Dendritic cell treated with granulocyte-macrophage colony-stimulating factor and Interleukin-4, amounts not matched to agents 40 ng/mL and 50 ng/mL, for 4 days (primary cell): ENCODE results near the gene TBCD.

Experiments
- H3K27ac Mint-ChIP-seq: one replicate; pipeline ENCODE4 v1.8.0; 2022; ENCODE audit warnings: mild to moderate bottlenecking, mixed read lengths
- H3K27me3 Mint-ChIP-seq: one replicate; pipeline ENCODE4 v1.8.0; 2022; ENCODE audit warnings: mild to moderate bottlenecking, mixed read lengths
- H3K36me3 Mint-ChIP-seq: one replicate; pipeline ENCODE4 v1.8.0; 2022; ENCODE audit warnings: low read depth, mixed read lengths
- H3K4me1 Mint-ChIP-seq: one replicate; pipeline ENCODE4 v1.8.0; 2022; ENCODE audit warnings: low read depth, mixed read lengths
- H3K4me3 Mint-ChIP-seq: one replicate; pipeline ENCODE4 v1.8.0; 2022; ENCODE audit warnings: mild to moderate bottlenecking, moderate library complexity, mixed read lengths
- H3K9me3 Mint-ChIP-seq: one replicate; pipeline ENCODE4 v1.8.0; 2022; ENCODE audit warnings: mixed read lengths
- intact Hi-C: fragments of 100-400 bp; cut with micrococcal nuclease; formaldehyde crosslinking; loops from one replicate; pipeline ENCODE4 v1.15.0; 2022

Gene TBCD

DNA sequence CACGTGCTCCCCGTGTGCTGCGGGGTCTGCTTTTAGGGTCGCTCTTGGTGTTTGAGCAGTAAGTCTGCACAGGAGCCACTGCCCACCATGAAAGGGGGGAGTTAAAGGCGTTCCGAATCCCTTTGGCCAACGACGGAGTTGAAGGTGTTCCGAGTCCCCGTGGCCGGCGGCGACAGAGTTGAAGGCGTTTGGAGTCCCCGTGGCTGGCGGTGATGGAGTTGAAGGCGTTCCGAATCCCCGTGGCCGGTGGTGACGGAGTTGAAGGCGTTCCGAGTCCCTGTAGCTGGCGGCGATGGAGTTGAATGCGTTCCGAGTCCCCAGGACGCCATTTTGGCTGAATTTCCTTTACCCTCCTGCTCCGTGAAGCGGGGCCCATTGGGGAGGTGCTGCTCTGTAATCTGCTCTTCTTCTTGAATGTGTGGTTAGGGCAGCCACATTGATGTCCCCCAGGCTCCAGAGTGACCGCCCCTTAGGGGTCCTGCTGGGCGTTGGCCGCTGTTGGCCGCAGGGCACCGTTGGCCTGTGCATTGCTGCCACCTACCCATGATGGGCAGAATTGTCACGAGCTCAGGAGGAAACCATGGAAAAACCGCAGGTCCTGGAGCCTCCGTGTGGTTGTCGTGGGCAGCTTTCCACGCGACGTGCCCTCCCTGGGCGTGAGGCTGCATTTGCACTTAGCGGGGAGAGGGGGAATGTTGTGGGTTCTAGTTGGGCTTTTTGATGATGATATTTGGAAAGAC lies 161.6 kb downstream of the TBCD start:
- Mint-ChIP-seq H3K4me1 (peaks cover 47% of the 10 kb centered on the region), H3K27ac (peak overlapping the region; percentile 45), H3K36me3 (peaks cover 64% of the 10 kb centered on the region), H3K9me3 (no peaks in the 10 kb centered on the region), H3K27me3 (no peaks in the 10 kb centered on the region), H3K4me3 (no peak overlapping the region)
- intact Hi-C loops, result loop anchor here (5.0 kb wide), 1 partner anchor 131 kb away; no protein-coding TSS in a partner anchor

DNA sequence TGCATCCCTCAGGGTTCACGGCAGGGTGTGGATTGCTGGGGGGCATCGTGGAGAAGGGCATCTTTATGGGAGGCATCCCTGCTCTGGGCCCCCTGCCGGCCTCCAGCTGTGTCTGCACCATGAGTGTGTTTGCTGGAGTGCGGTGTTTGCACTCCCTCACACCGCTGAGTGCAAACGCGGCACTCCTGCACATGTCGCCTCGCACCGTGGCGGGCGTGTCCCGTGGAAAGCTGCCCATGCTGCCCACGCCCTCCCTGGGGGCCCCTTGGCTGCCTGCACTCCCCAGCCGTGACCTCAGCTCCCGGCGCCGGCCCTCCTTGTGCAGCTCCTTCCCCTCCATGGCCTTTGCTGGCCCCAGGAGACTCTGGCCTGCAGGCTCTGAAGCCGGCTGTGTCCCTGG lies 162.5 kb downstream of the TBCD start:
- Mint-ChIP-seq H3K27ac (no peak overlapping the region), H3K36me3 (peaks cover 63% of the 10 kb centered on the region), H3K9me3 (no peaks in the 10 kb centered on the region), H3K4me3 (no peak overlapping the region), H3K27me3 (no peaks in the 10 kb centered on the region), H3K4me1 (peaks cover 47% of the 10 kb centered on the region)
- intact Hi-C loops, result loop anchor here (5.0 kb wide), 1 partner anchor 132 kb away; no protein-coding TSS in a partner anchor

DNA sequence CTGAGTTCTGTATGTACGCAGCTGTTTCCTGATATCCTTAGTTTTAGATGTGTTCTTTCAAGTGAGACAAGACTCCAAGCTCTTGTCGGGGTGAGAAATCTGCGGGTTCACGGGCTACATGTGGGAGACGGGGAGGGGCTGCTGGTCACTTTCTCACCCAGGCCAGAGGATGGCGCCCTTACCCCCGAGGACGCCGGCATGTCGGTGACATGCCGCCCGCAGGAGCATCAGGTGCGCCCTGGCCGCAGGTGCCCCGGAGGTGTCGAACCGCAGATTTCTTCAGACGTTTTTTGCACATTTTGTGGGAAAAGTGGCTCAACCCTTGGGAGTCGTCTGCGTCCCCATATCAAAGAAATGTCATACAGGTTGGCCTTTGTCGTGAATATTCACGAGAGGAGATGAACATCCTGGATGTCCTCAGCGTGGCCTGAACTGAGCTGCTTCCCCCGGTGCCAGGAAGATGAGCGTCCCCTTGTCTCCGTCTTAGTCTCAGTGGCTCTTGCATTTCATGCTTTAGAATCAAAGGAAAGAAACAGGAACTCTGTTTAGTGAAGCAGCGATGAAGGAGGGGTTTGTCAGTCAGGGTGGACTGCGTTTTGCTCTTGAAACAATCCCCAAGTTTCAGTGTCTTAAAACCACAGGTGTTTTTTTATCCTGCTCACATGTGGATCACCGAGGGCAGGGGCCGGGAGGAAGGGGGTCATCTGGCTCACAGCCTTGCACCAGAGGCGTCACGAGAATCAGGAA lies 163.3 kb downstream of the TBCD start:
- Mint-ChIP-seq H3K4me1 (peaks cover 45% of the 10 kb centered on the region), H3K9me3 (no peaks in the 10 kb centered on the region), H3K27ac (peak overlapping the region; percentile 46), H3K27me3 (no peaks in the 10 kb centered on the region), H3K36me3 (peaks cover 64% of the 10 kb centered on the region), H3K4me3 (no peak overlapping the region)
- intact Hi-C loops, result no loop called here

DNA sequence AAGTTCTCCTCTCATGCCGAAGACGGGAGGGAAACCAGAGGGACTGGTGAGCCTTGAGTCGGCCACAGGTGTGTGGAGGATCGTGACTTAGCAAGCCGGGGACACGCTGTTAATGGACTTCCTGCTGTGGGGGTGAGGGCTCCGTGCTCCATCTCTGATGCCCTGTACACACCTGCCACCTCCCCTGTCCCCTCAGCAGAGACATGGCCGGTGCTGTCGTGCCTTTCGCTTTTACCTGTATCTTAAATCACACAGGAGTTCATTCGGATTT lies 163.8 kb downstream of the TBCD start:
- Mint-ChIP-seq H3K4me3 (no peak overlapping the region), H3K36me3 (peaks cover 64% of the 10 kb centered on the region), H3K27me3 (no peaks in the 10 kb centered on the region), H3K27ac (no peak overlapping the region), H3K9me3 (no peaks in the 10 kb centered on the region), H3K4me1 (peaks cover 40% of the 10 kb centered on the region)
- intact Hi-C loops, result no loop called here

DNA sequence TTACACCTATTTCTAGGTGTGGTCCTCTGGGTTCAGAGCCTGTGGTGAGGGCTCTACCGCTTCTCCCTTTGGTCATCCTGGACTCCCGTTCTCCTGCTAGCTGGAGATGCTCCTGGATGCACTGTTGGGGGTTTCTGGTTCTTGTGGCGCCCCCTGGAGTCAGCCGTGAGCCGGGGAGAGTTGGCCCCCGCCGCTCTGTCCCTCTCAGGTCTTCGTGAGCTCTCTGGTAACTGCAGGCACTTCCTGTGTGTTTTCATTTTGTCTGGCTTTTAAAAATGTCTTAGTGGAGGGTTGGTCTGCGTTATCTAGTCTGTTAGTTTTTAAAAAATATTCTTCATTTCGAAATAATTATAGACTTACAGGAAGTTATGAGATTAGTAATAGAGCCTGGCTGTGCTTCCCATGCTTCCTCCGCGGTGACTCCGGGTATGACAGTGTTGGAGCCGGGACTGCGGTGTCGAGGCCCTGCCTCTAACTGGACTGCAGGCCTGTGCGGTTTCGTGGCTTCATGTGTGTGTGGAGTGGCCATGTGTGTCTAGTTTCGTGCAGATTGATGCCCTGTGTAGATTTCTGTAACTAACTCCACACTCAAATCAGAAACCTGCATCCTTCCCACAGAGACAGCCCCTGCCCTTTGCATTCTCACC lies 166.0 kb downstream of the TBCD start:
- Mint-ChIP-seq H3K9me3 (no peaks in the 10 kb centered on the region), H3K27me3 (no peaks in the 10 kb centered on the region), H3K27ac (peak overlapping the region; percentile 34), H3K36me3 (peaks cover 80% of the 10 kb centered on the region), H3K4me1 (peaks cover 18% of the 10 kb centered on the region), H3K4me3 (no peak overlapping the region)
- intact Hi-C loops, result no loop called here

DNA sequence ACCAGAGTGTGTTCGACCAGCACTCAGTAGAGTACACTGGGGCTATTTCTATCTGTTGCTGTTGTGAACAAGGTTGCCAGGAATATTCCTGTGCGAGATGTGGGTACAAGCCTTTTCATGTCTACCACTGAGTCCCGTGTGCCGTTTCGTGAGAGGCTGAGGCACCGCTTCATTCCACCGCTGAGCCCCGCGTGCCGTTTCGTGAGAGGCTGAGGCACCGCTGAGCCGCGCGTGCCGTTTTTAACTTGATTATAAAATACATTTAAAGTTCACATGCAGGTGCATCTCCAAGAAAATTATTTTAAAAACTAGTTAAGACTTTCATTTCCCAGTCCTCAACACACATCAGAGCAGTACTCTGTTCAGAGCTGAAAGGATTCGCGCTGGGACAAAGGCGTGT lies 166.6 kb downstream of the TBCD start:
- Mint-ChIP-seq H3K27me3 (no peaks in the 10 kb centered on the region), H3K36me3 (peaks cover 81% of the 10 kb centered on the region), H3K4me1 (peaks cover 12% of the 10 kb centered on the region), H3K4me3 (no peak overlapping the region), H3K9me3 (no peaks in the 10 kb centered on the region), H3K27ac (peak overlapping the region; percentile 34)
- intact Hi-C loops, result no loop called here

DNA sequence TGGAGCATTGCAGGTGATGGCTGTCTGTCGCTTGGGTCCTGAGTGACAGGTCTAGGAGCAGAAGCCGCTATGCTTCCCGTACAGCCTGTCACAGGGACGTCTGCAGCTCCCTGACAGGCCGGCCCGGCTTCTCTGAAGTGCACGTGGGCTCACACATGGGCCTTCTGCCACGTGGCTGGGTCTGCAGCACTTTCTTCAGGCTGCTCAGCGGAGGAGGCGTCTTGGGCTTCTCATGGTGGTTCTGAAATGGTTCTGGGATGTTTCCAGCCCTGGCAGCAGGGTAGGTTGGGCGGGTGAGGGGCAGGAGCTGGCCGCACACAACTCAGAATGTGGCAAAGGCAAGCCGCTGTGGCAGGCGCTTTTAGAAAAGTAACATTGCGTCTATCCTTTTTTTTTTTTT lies 168.3 kb downstream of the TBCD start:
- Mint-ChIP-seq H3K9me3 (no peaks in the 10 kb centered on the region), H3K36me3 (peaks cover 79% of the 10 kb centered on the region), H3K27ac (no peak overlapping the region), H3K27me3 (no peaks in the 10 kb centered on the region), H3K4me3 (no peak overlapping the region), H3K4me1 (peaks cover 8% of the 10 kb centered on the region)
- intact Hi-C loops, result no loop called here

DNA sequence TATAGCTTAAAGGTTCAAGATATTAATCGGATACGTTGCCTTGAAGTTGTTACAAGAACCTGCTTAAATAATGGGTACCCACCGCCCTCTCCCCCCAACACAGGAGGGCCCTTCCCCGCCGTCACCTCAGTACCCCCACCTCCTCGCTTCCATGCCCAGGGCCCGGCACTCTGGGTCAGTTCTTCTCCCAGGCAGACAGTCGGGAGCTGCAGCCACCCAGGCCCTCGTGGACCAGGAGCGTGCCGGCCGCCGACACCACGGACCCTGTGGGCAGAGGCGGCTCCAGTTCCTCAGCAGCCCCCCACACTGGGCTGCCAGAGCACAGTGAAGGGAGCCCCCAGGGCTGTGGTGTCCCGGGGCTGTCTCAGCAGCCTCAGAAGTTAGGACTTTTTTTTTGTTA lies 168.8 kb downstream of the TBCD start:
- Mint-ChIP-seq H3K27ac (no peak overlapping the region), H3K36me3 (peaks cover 79% of the 10 kb centered on the region), H3K27me3 (no peaks in the 10 kb centered on the region), H3K4me1 (peaks cover 8% of the 10 kb centered on the region), H3K9me3 (no peaks in the 10 kb centered on the region), H3K4me3 (no peak overlapping the region)
- intact Hi-C loops, result no loop called here

DNA sequence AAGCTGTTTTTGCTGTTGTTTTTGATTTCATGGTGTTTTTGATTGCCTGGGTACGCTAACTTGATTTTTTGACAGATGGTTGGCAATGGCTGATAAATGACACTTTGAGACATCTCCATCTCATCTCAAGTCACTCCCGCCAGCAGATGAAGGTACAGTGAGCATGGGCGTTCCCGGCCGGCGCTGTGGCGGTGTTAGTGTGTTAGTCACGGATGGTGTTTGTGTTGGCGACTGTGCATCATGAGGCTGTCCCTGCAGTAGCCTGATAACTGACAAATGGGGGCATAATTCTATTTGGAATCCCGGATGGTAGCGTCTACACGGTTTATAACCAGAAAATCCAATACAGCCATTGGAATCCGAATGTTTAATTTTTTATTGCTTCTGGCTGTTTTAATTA lies 169.6 kb downstream of the TBCD start:
- Mint-ChIP-seq H3K36me3 (peaks cover 79% of the 10 kb centered on the region), H3K27ac (no peak overlapping the region), H3K4me1 (peaks cover 8% of the 10 kb centered on the region)

DNA sequence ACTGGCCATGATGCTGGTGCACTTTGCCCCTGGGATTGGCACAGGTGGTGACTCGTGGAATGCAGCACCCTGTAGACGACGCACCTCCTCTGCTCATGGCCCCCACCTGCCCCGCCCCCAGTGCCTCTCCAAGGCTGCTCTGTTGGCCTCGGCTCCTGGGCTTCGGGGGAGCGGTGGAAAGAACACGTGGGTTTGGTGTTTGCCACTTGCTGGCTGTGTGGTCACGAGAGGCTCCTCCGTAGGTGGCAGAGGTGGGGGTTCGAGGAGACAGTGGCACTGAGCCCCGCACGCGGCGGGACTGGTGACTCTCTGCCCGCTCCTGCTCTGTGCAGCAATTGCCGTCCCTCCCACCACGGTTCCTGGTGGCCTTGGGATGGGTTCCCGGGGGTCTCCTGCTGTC lies 170.8 kb downstream of the TBCD start:
- no peak overlapping the region for H3K27ac Mint-ChIP-seq

More for the DNA sequence above, 169.6 kb downstream of the TBCD start:
- Mint-ChIP-seq H3K4me3 (no peak overlapping the region), H3K27me3 (no peaks in the 10 kb centered on the region), H3K9me3 (no peaks in the 10 kb centered on the region)
- intact Hi-C loops, result no loop called here

DNA sequence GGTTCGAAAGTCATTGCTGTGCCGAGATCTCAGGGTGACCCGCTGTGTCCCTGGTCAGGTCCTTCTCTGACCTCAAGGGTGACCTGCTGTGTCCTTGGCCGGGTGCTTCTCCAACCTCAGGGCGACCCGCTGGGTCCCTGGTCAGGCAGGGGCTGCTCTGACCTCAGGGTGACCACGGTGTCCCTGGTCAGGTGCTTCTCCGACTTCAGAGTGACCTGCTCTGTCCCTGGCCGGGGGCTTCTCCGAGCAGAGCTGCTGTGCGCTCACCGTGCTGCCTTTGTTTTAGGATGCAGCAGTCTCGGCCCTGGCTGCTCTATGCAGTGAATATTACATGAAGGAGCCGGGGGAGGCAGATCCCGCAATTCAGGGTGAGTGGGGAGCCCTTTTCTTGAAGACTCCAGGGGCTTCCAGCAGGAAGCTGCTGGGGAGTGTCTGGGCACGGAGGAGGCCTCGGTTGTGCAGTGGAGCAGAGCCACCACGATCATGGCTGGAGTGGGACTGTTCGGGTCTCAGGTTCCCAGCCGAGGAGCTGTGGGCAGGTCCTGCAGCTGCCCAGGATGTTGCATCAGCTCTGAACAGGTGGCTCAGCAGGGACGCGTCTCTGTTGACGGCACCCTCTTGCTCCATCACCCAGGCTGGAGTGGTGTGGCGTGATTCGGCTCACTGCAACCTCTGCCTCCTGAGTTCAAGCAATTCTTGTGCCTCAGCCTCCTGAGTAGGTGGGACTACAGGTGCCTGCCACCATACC lies 171.7 kb downstream of the TBCD start:
- intact Hi-C loops, result no loop called here
- peaks cover 94% of the 10 kb centered on the region for H3K36me3 Mint-ChIP-seq
- no peaks in the 10 kb centered on the region for H3K4me1 Mint-ChIP-seq
- no peaks in the 10 kb centered on the region for H3K9me3 Mint-ChIP-seq
- no peaks in the 10 kb centered on the region for H3K27me3 Mint-ChIP-seq
- H3K27ac Mint-ChIP-seq, result no peak overlapping the region
- no peak overlapping the region for H3K4me3 Mint-ChIP-seq

More for the DNA sequence above, 170.8 kb downstream of the TBCD start:
- no peaks in the 10 kb centered on the region for H3K9me3 Mint-ChIP-seq
- intact Hi-C loops, result no loop called here
- H3K4me1 Mint-ChIP-seq, result peaks cover 6% of the 10 kb centered on the region
- peaks cover 91% of the 10 kb centered on the region for H3K36me3 Mint-ChIP-seq
- H3K4me3 Mint-ChIP-seq, result no peak overlapping the region
- no peaks in the 10 kb centered on the region for H3K27me3 Mint-ChIP-seq

DNA sequence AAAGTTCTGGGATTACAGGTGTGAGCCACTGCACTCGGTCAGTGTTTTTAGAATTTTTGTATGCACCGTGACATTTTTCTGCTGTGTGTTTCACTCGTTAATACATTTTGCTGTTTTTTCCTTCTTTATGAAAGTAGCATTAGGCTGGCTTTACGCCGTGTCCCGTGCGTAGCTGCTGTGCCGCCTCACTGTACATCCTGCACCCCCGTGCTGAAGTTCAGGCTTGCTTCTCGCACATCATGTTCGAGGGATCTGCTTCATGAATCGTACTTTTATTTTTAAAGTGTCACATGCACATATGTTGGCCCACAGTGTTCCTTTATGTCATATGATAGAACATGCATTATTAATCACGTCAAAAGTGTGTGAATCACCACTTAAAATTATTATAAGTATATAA lies 172.3 kb downstream of the TBCD start:
- intact Hi-C loops, result no loop called here
- no peak overlapping the region for H3K4me3 Mint-ChIP-seq
- no peaks in the 10 kb centered on the region for H3K27me3 Mint-ChIP-seq
- peaks cover 97% of the 10 kb centered on the region for H3K36me3 Mint-ChIP-seq
- no peaks in the 10 kb centered on the region for H3K9me3 Mint-ChIP-seq
- no peaks in the 10 kb centered on the region for H3K4me1 Mint-ChIP-seq
- H3K27ac Mint-ChIP-seq, result no peak overlapping the region

DNA sequence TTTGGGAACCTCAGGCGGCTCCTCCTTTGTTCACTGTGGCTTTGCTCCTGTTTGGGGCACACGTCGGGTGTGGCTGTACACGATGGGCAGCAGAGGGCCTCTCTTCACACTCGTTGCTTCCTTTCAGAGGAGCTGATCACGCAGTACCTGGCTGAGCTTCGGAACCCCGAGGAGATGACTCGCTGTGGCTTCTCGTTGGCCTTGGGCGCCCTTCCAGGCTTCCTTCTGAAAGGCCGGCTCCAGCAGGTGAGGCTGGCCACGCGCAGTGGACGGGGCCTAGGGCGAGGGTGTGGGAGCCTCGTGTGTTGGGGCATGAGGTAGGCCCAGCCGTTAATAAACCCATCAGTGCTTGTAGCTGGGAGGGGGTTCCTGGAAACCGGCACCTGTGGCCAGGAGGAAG lies 172.9 kb downstream of the TBCD start:
- peaks cover 97% of the 10 kb centered on the region for H3K36me3 Mint-ChIP-seq
- no peak overlapping the region for H3K4me3 Mint-ChIP-seq
- intact Hi-C loops, result no loop called here
- no peak overlapping the region for H3K27ac Mint-ChIP-seq
- no peaks in the 10 kb centered on the region for H3K27me3 Mint-ChIP-seq
- H3K4me1 Mint-ChIP-seq, result no peaks in the 10 kb centered on the region
- H3K9me3 Mint-ChIP-seq, result no peaks in the 10 kb centered on the region

DNA sequence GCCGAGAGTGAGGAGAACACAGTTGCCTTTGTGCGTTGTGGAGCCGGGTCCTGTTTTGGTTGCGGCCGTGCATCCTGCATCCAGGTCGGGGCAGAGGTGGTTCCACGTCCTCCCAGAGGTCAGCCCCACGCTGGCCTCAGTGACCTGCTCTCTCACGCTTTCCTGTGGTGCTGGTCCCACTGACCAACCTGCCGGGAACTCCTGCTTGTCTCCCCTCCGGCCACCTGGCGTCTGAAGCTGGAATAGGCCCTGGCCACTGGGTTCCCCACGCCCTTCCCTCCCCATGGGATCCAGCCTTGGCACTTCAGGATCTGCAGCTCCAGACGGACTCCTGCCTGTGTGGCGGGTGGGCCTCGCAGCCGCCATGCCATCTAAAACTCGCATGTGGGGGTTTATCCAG lies 173.5 kb downstream of the TBCD start:
- Mint-ChIP-seq H3K4me1 (no peaks in the 10 kb centered on the region), H3K4me3 (no peak overlapping the region), H3K27me3 (no peaks in the 10 kb centered on the region), H3K9me3 (no peaks in the 10 kb centered on the region), H3K27ac (no peak overlapping the region), H3K36me3 (peaks cover 97% of the 10 kb centered on the region)
- intact Hi-C loops, result no loop called here
